Neural crest cell (in vitro differentiated cells): ENCODE measurements around the gene FCGR2B. TPM values are rescaled to one million over a fixed set of nuclear protein-coding genes. Genes with fewer than 3 reads are reported as not detected.
"Not testable (repeated sequence)": the region's sequence is repeated elsewhere in the genome, so short reads cannot be mapped to it uniquely, and the experiment has no call there.

Experiments
- DNase-seq: peaks from one replicate; pipeline ENCODE4 v3.0.0; 2021; ENCODE audit warnings: low read depth, mixed read lengths, low spot score
- H3K27ac Mint-ChIP-seq: one replicate; pipeline ENCODE4 v1.8.0; 2021; ENCODE audit warnings: mild to moderate bottlenecking, mixed read lengths; ENCODE audit not compliant: unreplicated experiment
- H3K27me3 Mint-ChIP-seq: 2 replicates; pipeline ENCODE4 v1.8.0; 2021; ENCODE audit warnings: low read depth, mild to moderate bottlenecking, mixed read lengths
- H3K36me3 Mint-ChIP-seq: 2 replicates; pipeline ENCODE4 v1.8.0; 2021; ENCODE audit warnings: low read depth, mild to moderate bottlenecking, mixed read lengths
- H3K4me1 Mint-ChIP-seq: 2 replicates; pipeline ENCODE4 v1.8.0; 2021; ENCODE audit warnings: mixed read lengths
- H3K4me3 Mint-ChIP-seq: one replicate; pipeline ENCODE4 v1.8.0; 2021; ENCODE audit warnings: mild to moderate bottlenecking, mixed read lengths
- H3K9me3 Mint-ChIP-seq: 2 replicates; pipeline ENCODE4 v1.8.0; 2021; ENCODE audit warnings: mixed read lengths
- long read RNA-seq: library from polyadenylated mRNA; unstranded; transcript quantifications from one replicate; pipeline ENCODE4 v2.0.0, GENCODE V29; 2020
- total RNA-seq: library from RNA; stranded (reverse); gene quantifications from 2 replicates; pipeline ENCODE4 v1.2.1, GENCODE V29; 2021

Gene FCGR2B
- total RNA-seq, result not detected in 2 replicates
- long read RNA-seq, result 0 reads

- not testable (repeated sequence) for H3K4me1 Mint-ChIP-seq, H3K27ac Mint-ChIP-seq
Measured at GRCh38 chr1:161662684-161663339, at the start of gene FCGR2B. FCGR2B (plus strand) TSS chr1:161663143; CDS start chr1:161663242, 99 bp downstream.

GRCh38 chr1:161616417-161616816 lies 46.5 kb upstream of the FCGR2B start:
- H3K36me3 Mint-ChIP-seq, H3K4me3 Mint-ChIP-seq, DNase-seq, H3K27ac Mint-ChIP-seq: not testable (repeated sequence)
- Mint-ChIP-seq H3K27me3 (peaks cover 56% of the 10 kb centered on the region), H3K9me3 (peaks cover 10% of the 10 kb centered on the region), H3K4me1 (peaks cover 22% of the 10 kb centered on the region)

More at GRCh38 chr1:161662684-161663339, at the start of gene FCGR2B:
- H3K4me3 Mint-ChIP-seq, H3K36me3 Mint-ChIP-seq, H3K9me3 Mint-ChIP-seq, DNase-seq, H3K27me3 Mint-ChIP-seq: not testable (repeated sequence)

GRCh38 chr1:161618517-161618916 lies 44.4 kb upstream of the FCGR2B start:
- H3K27me3 Mint-ChIP-seq, result peaks cover 57% of the 10 kb centered on the region
- not testable (repeated sequence) for H3K36me3 Mint-ChIP-seq, H3K9me3 Mint-ChIP-seq, DNase-seq, H3K4me1 Mint-ChIP-seq, H3K27ac Mint-ChIP-seq, H3K4me3 Mint-ChIP-seq

GRCh38 chr1:161620399-161620798 lies 42.5 kb upstream of the FCGR2B start:
- H3K4me3 Mint-ChIP-seq, DNase-seq, H3K9me3 Mint-ChIP-seq, H3K4me1 Mint-ChIP-seq, H3K27ac Mint-ChIP-seq, H3K36me3 Mint-ChIP-seq: not testable (repeated sequence)
- H3K27me3 Mint-ChIP-seq, result peaks cover 70% of the 10 kb centered on the region

GRCh38 chr1:161621181-161622000 lies 41.6 kb upstream of the FCGR2B start:
- peaks cover 65% of the 10 kb centered on the region for H3K27me3 Mint-ChIP-seq
- not testable (repeated sequence) for H3K4me1 Mint-ChIP-seq, H3K9me3 Mint-ChIP-seq, H3K36me3 Mint-ChIP-seq, H3K27ac Mint-ChIP-seq
- H3K4me3 Mint-ChIP-seq, result peak overlapping the region; percentile 83
- DNase-seq, result peak; percentile 30

- not testable (repeated sequence) for DNase-seq, H3K36me3 Mint-ChIP-seq, H3K9me3 Mint-ChIP-seq, H3K4me1 Mint-ChIP-seq, H3K27ac Mint-ChIP-seq
- Mint-ChIP-seq H3K4me3 (peak overlapping the region; percentile 83), H3K27me3 (peaks cover 70% of the 10 kb centered on the region)
Measured at GRCh38 chr1:161622054-161622453, 40.9 kb upstream of the FCGR2B start.

GRCh38 chr1:161623401-161624051 lies 39.4 kb upstream of the FCGR2B start:
- not testable (repeated sequence) for H3K4me1 Mint-ChIP-seq, H3K4me3 Mint-ChIP-seq, H3K9me3 Mint-ChIP-seq, H3K36me3 Mint-ChIP-seq, H3K27ac Mint-ChIP-seq, DNase-seq
- peaks cover 74% of the 10 kb centered on the region for H3K27me3 Mint-ChIP-seq

GRCh38 chr1:161624605-161625004 lies 38.3 kb upstream of the FCGR2B start:
- H3K4me3 Mint-ChIP-seq, H3K9me3 Mint-ChIP-seq, H3K36me3 Mint-ChIP-seq, H3K4me1 Mint-ChIP-seq, DNase-seq, H3K27ac Mint-ChIP-seq: not testable (repeated sequence)
- H3K27me3 Mint-ChIP-seq, result peaks cover 65% of the 10 kb centered on the region

- H3K4me3 Mint-ChIP-seq, H3K27ac Mint-ChIP-seq, H3K4me1 Mint-ChIP-seq, H3K36me3 Mint-ChIP-seq, DNase-seq, H3K9me3 Mint-ChIP-seq: not testable (repeated sequence)
- H3K27me3 Mint-ChIP-seq, result peaks cover 52% of the 10 kb centered on the region
Measured at GRCh38 chr1:161626445-161627146, 36.3 kb upstream of the FCGR2B start.

GRCh38 chr1:161630128-161630742 lies 32.7 kb upstream of the FCGR2B start:
- DNase-seq, H3K36me3 Mint-ChIP-seq, H3K27ac Mint-ChIP-seq, H3K4me1 Mint-ChIP-seq, H3K9me3 Mint-ChIP-seq, H3K4me3 Mint-ChIP-seq: not testable (repeated sequence)
- H3K27me3 Mint-ChIP-seq, result peaks cover 26% of the 10 kb centered on the region
